ENCODE measurements around the gene GLIS2.

- TF ChIP-seq CTCF (conservative IDR thresholded peaks at IDR 0.05) = no peak
- TF ChIP-seq ZFX (IDR thresholded peaks at IDR 0.05) = no peak
Measured at GRCh38 chr16:4328782-4329775, 13.2 kb downstream of the GLIS2 start.

Data from C4-2B (cell line).